ENCODE measurements around the gene GPC6.

The GPC6 gene

GRCh38 chr13:94232161-94232950, 1005.7 kb downstream of the GPC6 start:
- Histone ChIP-seq H4K8ac (ENCODE audit: low read depth, low read length) (no peak overlapping the region), H3K56ac (ENCODE audit: low read length) (no peak overlapping the region), H3K4me3 (ENCODE audit: low read length) (no peak overlapping the region), H2BK5ac (ENCODE audit: low read length) (no peak overlapping the region), H3K9ac (ENCODE audit: low read length) (no peak overlapping the region), H3K18ac (ENCODE audit: low read length) (no peak overlapping the region), H2BK120ac (ENCODE audit: low read depth, low read length) (no peak overlapping the region), H3K79me1 (ENCODE audit: low read length) (no peaks in the 10 kb centered on the region), H3K79me2 (ENCODE audit: control insufficient read depth, insufficient read depth, low read length) (no peaks in the 10 kb centered on the region), H2BK15ac (replicated peaks; ENCODE audit: low read depth) (no peak overlapping the region), H2AK5ac (ENCODE audit: low read length) (no peak overlapping the region), H3K27me3 (ENCODE audit: insufficient read depth, low read length, poor library complexity) (no peaks in the 10 kb centered on the region), H3K4ac (ENCODE audit: low read depth, low read length) (no peak overlapping the region), H3K23ac (ENCODE audit: low read length) (no peak overlapping the region), H3K4me2 (ENCODE audit: low read length) (no peak overlapping the region), H3K4me1 (ENCODE audit: control insufficient read depth, low read depth, low read length) (no peaks in the 10 kb centered on the region), H3K36me3 (ENCODE audit: control insufficient read depth, insufficient read depth, low read length) (no peaks in the 10 kb centered on the region), H4K5ac (ENCODE audit: low read length) (no peak overlapping the region), H3K27ac (ENCODE audit: low read depth, low read length) (no peak overlapping the region)
- no CpG with 5 or more reads among the region's 9 CpGs for WGBS (ENCODE audit: extremely low coverage, insufficient coverage, low lambda C conversion rate)
- no peak for DNase-seq

DNA sequence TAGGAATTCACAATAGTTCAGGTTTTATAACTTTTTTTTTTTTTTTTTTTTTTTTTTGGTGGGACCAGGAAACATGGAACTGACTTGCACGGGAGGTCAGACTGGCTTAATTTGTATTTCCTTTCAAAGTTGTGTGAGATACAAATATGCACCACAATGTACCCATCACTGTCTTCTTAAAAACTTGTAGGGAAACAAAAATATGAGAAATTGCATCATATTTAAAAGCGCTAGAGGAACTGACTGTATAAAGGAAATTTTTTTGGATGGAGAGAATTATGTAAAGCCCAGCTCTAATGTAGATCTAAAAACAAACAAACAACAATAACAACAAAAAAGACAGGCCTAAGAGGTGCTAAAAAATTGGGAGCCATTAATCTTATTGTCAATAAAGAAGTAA, 1006.3 kb downstream of the GPC6 start:
- H3K79me1 ChIP-seq (ENCODE audit: low read length), result no peaks in the 10 kb centered on the region
- DNase-seq, result no peak

GRCh38 chr13:94233401-94233800, 1006.8 kb downstream of the GPC6 start:
- DNase-seq, result no peak
- Histone ChIP-seq H3K9ac (ENCODE audit: low read length) (no peak overlapping the region), H3K4me3 (ENCODE audit: low read length) (no peak overlapping the region), H3K27ac (ENCODE audit: low read depth, low read length) (no peak overlapping the region), H4K5ac (ENCODE audit: low read length) (no peak overlapping the region), H2AK5ac (ENCODE audit: low read length) (no peak overlapping the region), H3K27me3 (ENCODE audit: insufficient read depth, low read length, poor library complexity) (no peaks in the 10 kb centered on the region), H3K36me3 (ENCODE audit: control insufficient read depth, insufficient read depth, low read length) (no peaks in the 10 kb centered on the region), H3K4me1 (ENCODE audit: control insufficient read depth, low read depth, low read length) (no peaks in the 10 kb centered on the region), H3K79me2 (ENCODE audit: control insufficient read depth, insufficient read depth, low read length) (no peaks in the 10 kb centered on the region), H2BK15ac (replicated peaks; ENCODE audit: low read depth) (no peak overlapping the region), H3K4me2 (ENCODE audit: low read length) (no peak overlapping the region), H3K79me1 (ENCODE audit: low read length) (no peaks in the 10 kb centered on the region), H2BK5ac (ENCODE audit: low read length) (no peak overlapping the region), H3K23ac (ENCODE audit: low read length) (no peak overlapping the region), H3K4ac (ENCODE audit: low read depth, low read length) (no peak overlapping the region), H3K18ac (ENCODE audit: low read length) (no peak overlapping the region), H2BK120ac (ENCODE audit: low read depth, low read length) (no peak overlapping the region), H3K56ac (ENCODE audit: low read length) (no peak overlapping the region), H4K8ac (ENCODE audit: low read depth, low read length) (no peak overlapping the region)
- WGBS (ENCODE audit: extremely low coverage, insufficient coverage, low lambda C conversion rate), result no CpG with 5 or more reads among the region's 5 CpGs

More for the DNA sequence above, 1006.3 kb downstream of the GPC6 start:
- H3K79me2 ChIP-seq (ENCODE audit: control insufficient read depth, insufficient read depth, low read length), result no peaks in the 10 kb centered on the region
- no peak overlapping the region for H3K9ac ChIP-seq (ENCODE audit: low read length)
- H3K23ac ChIP-seq (ENCODE audit: low read length), result no peak overlapping the region
- H4K8ac ChIP-seq (ENCODE audit: low read depth, low read length), result no peak overlapping the region
- no peak overlapping the region for H2BK5ac ChIP-seq (ENCODE audit: low read length)
- H3K36me3 ChIP-seq (ENCODE audit: control insufficient read depth, insufficient read depth, low read length), result no peaks in the 10 kb centered on the region
- no peak overlapping the region for H4K5ac ChIP-seq (ENCODE audit: low read length)
- no peaks in the 10 kb centered on the region for H3K27me3 ChIP-seq (ENCODE audit: insufficient read depth, low read length, poor library complexity)
- no peak overlapping the region for H3K27ac ChIP-seq (ENCODE audit: low read depth, low read length)
- no peak overlapping the region for H3K56ac ChIP-seq (ENCODE audit: low read length)
- no peak overlapping the region for H3K4me3 ChIP-seq (ENCODE audit: low read length)
- no peak overlapping the region for H3K18ac ChIP-seq (ENCODE audit: low read length)
- H3K4ac ChIP-seq (ENCODE audit: low read depth, low read length), result no peak overlapping the region
- H2BK15ac ChIP-seq (replicated peaks; ENCODE audit: low read depth), result no peak overlapping the region
- no CpG with 5 or more reads among the region's 2 CpGs for WGBS (ENCODE audit: extremely low coverage, insufficient coverage, low lambda C conversion rate)
- H3K4me2 ChIP-seq (ENCODE audit: low read length), result no peak overlapping the region
- H2BK120ac ChIP-seq (ENCODE audit: low read depth, low read length), result no peak overlapping the region
- no peaks in the 10 kb centered on the region for H3K4me1 ChIP-seq (ENCODE audit: control insufficient read depth, low read depth, low read length)
- H2AK5ac ChIP-seq (ENCODE audit: low read length), result no peak overlapping the region

DNA sequence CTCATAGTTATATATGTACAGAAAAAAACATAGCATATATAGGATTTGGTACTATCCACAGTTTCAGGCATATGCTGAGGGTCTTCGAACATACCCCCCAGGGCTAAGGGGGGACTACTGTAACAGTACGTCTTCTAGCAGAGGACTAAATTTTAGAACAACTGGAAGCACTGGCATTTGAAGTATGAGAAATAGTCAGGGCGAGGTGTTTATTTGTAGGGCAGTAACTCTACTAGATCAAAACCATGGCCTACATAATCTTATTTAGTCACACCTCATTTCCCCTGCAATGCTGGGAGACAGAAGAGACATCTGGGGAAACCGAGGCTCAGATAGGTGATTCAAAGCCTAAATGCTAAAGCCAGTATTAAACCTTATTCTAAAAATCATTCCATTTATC, 1007.2 kb downstream of the GPC6 start:
- no peaks in the 10 kb centered on the region for H3K4me1 ChIP-seq (ENCODE audit: control insufficient read depth, low read depth, low read length)
- no peak overlapping the region for H3K18ac ChIP-seq (ENCODE audit: low read length)
- H2BK120ac ChIP-seq (ENCODE audit: low read depth, low read length), result no peak overlapping the region
- H2AK5ac ChIP-seq (ENCODE audit: low read length), result no peak overlapping the region
- no peaks in the 10 kb centered on the region for H3K36me3 ChIP-seq (ENCODE audit: control insufficient read depth, insufficient read depth, low read length)
- no peak overlapping the region for H3K4me3 ChIP-seq (ENCODE audit: low read length)
- no peak overlapping the region for H3K4ac ChIP-seq (ENCODE audit: low read depth, low read length)
- no peak overlapping the region for H4K5ac ChIP-seq (ENCODE audit: low read length)
- H2BK15ac ChIP-seq (replicated peaks; ENCODE audit: low read depth), result no peak overlapping the region
- H3K4me2 ChIP-seq (ENCODE audit: low read length), result no peak overlapping the region
- no peak for DNase-seq
- WGBS (ENCODE audit: extremely low coverage, insufficient coverage, low lambda C conversion rate), result no CpG with 5 or more reads among the region's 4 CpGs
- H3K27ac ChIP-seq (ENCODE audit: low read depth, low read length), result no peak overlapping the region
- H2BK5ac ChIP-seq (ENCODE audit: low read length), result no peak overlapping the region
- H3K56ac ChIP-seq (ENCODE audit: low read length), result no peak overlapping the region
- H3K79me1 ChIP-seq (ENCODE audit: low read length), result no peaks in the 10 kb centered on the region
- H4K8ac ChIP-seq (ENCODE audit: low read depth, low read length), result no peak overlapping the region
- no peaks in the 10 kb centered on the region for H3K27me3 ChIP-seq (ENCODE audit: insufficient read depth, low read length, poor library complexity)
- H3K23ac ChIP-seq (ENCODE audit: low read length), result no peak overlapping the region
- no peak overlapping the region for H3K9ac ChIP-seq (ENCODE audit: low read length)
- no peaks in the 10 kb centered on the region for H3K79me2 ChIP-seq (ENCODE audit: control insufficient read depth, insufficient read depth, low read length)

- no CpG with 5 or more reads among the region's 2 CpGs for WGBS (ENCODE audit: extremely low coverage, insufficient coverage, low lambda C conversion rate)
These were observed 1008.1 kb downstream of the GPC6 start for GRCh38 chr13:94234738-94235137.

DNA sequence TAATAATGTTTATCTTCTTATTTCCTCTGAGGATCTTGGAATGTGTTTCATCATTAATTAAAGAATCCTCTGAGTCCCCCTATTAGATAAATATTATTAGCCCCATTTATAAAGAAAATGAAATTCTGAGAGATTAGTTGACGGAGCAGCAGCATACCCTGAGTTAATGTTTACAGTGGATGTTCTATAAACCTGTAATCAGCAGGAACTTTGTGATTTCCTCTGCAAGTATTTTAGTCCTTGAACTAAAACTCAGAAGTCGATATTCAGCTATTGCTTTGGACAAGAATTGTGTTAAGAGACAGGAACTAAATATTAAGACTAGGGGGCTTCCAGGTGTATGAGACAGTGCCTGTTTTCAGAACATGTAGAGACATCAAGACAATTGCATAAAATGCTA, 1009.5 kb downstream of the GPC6 start:
- Histone ChIP-seq H2BK15ac (replicated peaks; ENCODE audit: low read depth) (no peak overlapping the region), H3K27me3 (ENCODE audit: insufficient read depth, low read length, poor library complexity) (no peaks in the 10 kb centered on the region), H3K79me1 (ENCODE audit: low read length) (no peaks in the 10 kb centered on the region), H3K9ac (ENCODE audit: low read length) (no peak overlapping the region), H4K8ac (ENCODE audit: low read depth, low read length) (no peak overlapping the region), H3K4me1 (ENCODE audit: control insufficient read depth, low read depth, low read length) (no peaks in the 10 kb centered on the region), H3K79me2 (ENCODE audit: control insufficient read depth, insufficient read depth, low read length) (no peaks in the 10 kb centered on the region), H3K27ac (ENCODE audit: low read depth, low read length) (no peak overlapping the region), H3K18ac (ENCODE audit: low read length) (no peak overlapping the region), H2BK120ac (ENCODE audit: low read depth, low read length) (no peak overlapping the region), H3K4ac (ENCODE audit: low read depth, low read length) (no peak overlapping the region), H3K56ac (ENCODE audit: low read length) (no peak overlapping the region), H3K4me3 (ENCODE audit: low read length) (no peak overlapping the region), H3K36me3 (ENCODE audit: control insufficient read depth, insufficient read depth, low read length) (no peaks in the 10 kb centered on the region), H2AK5ac (ENCODE audit: low read length) (no peak overlapping the region), H2BK5ac (ENCODE audit: low read length) (no peak overlapping the region), H3K4me2 (ENCODE audit: low read length) (no peak overlapping the region), H3K23ac (ENCODE audit: low read length) (no peak overlapping the region), H4K5ac (ENCODE audit: low read length) (no peak overlapping the region)
- WGBS (ENCODE audit: extremely low coverage, insufficient coverage, low lambda C conversion rate), result no CpG with 5 or more reads among the region's 2 CpGs
- DNase-seq, result no peak

More at GRCh38 chr13:94234738-94235137, 1008.1 kb downstream of the GPC6 start:
- Histone ChIP-seq H3K36me3 (ENCODE audit: control insufficient read depth, insufficient read depth, low read length) (no peaks in the 10 kb centered on the region), H4K8ac (ENCODE audit: low read depth, low read length) (no peak overlapping the region), H2BK15ac (replicated peaks; ENCODE audit: low read depth) (no peak overlapping the region), H3K18ac (ENCODE audit: low read length) (no peak overlapping the region), H4K5ac (ENCODE audit: low read length) (no peak overlapping the region), H3K4me3 (ENCODE audit: low read length) (no peak overlapping the region), H3K9ac (ENCODE audit: low read length) (no peak overlapping the region), H3K23ac (ENCODE audit: low read length) (no peak overlapping the region), H3K79me2 (ENCODE audit: control insufficient read depth, insufficient read depth, low read length) (no peaks in the 10 kb centered on the region), H3K27ac (ENCODE audit: low read depth, low read length) (no peak overlapping the region), H3K27me3 (ENCODE audit: insufficient read depth, low read length, poor library complexity) (no peaks in the 10 kb centered on the region), H3K4ac (ENCODE audit: low read depth, low read length) (no peak overlapping the region), H2BK5ac (ENCODE audit: low read length) (no peak overlapping the region), H2AK5ac (ENCODE audit: low read length) (no peak overlapping the region), H2BK120ac (ENCODE audit: low read depth, low read length) (no peak overlapping the region), H3K79me1 (ENCODE audit: low read length) (no peaks in the 10 kb centered on the region), H3K4me1 (ENCODE audit: control insufficient read depth, low read depth, low read length) (no peaks in the 10 kb centered on the region), H3K4me2 (ENCODE audit: low read length) (no peak overlapping the region), H3K56ac (ENCODE audit: low read length) (no peak overlapping the region)
- DNase-seq, result no peak

All from mesendoderm (in vitro differentiated cells).